RKO (cell line): Measurements from ENCODE around the gene NSDHL.
A peak's percentile ranks its signal among the peaks of the same experiment; 100 is the strongest.
"Not testable (repeated sequence)": the region's sequence is repeated elsewhere in the genome, so short reads cannot be mapped to it uniquely, and the experiment has no call there.

Experiments used
- DNase-seq: peaks from one replicate; pipeline ENCODE4 v3.0.0-alpha.2; 2016; ENCODE audit warnings: low spot score

NSDHL gene

GRCh38 chrX:152830312-152831305 is at the start of gene NSDHL, which contains the start of gene CETN2:
Gene NSDHL, plus strand, starts transcription at chrX:152831063. Its CDS starts 15,262 bp downstream, at chrX:152846325.
Gene CETN2, minus strand, starts transcription at chrX:152830757. Its CDS starts 47 bp downstream, at chrX:152830710.
- peak; percentile 92 for DNase-seq

GRCh38 chrX:152787062-152787461 is 43.8 kb upstream of the NSDHL start:
- not testable (repeated sequence) for DNase-seq

GRCh38 chrX:152798945-152799344 is 31.9 kb upstream of the NSDHL start:
- DNase-seq, result no peak

- DNase-seq, result no peak
Measured at GRCh38 chrX:152806035-152806434, 24.8 kb upstream of the NSDHL start.

- no peak for DNase-seq
Measured at GRCh38 chrX:152810403-152810802, 20.5 kb upstream of the NSDHL start.

- DNase-seq, result no peak
Measured at GRCh38 chrX:152813206-152813605, 17.7 kb upstream of the NSDHL start.

GRCh38 chrX:152814048-152814447 is 16.8 kb upstream of the NSDHL start:
- no peak for DNase-seq

GRCh38 chrX:152817078-152817764 is 13.6 kb upstream of the NSDHL start:
- DNase-seq, result peak; percentile 64

- DNase-seq, result no peak
Measured at GRCh38 chrX:152818356-152818755, 12.5 kb upstream of the NSDHL start.

- no peak for DNase-seq
Measured at GRCh38 chrX:152819266-152819665, 11.6 kb upstream of the NSDHL start.

GRCh38 chrX:152819732-152820131 is 11.1 kb upstream of the NSDHL start:
- DNase-seq, result peak; percentile 64

- peak; percentile 59 for DNase-seq
Measured at GRCh38 chrX:152821145-152821765, 9.6 kb upstream of the NSDHL start.

GRCh38 chrX:152822383-152823086 is 8.3 kb upstream of the NSDHL start:
- DNase-seq, result no peak

- DNase-seq, result no peak
Measured at GRCh38 chrX:152823657-152824056, 7.2 kb upstream of the NSDHL start.

- no peak for DNase-seq
Measured at GRCh38 chrX:152824841-152825374, 6.0 kb upstream of the NSDHL start.

GRCh38 chrX:152831391-152831790 is 528 bp downstream of the NSDHL start:
- no peak for DNase-seq

- DNase-seq, result no peak
Measured at GRCh38 chrX:152832520-152832919, 1.7 kb downstream of the NSDHL start.

GRCh38 chrX:152833378-152833777 is 2.5 kb downstream of the NSDHL start:
- no peak for DNase-seq

- DNase-seq, result not testable (repeated sequence)
Measured at GRCh38 chrX:152835470-152835869, 4.6 kb downstream of the NSDHL start.

GRCh38 chrX:152842772-152843338 is 12.0 kb downstream of the NSDHL start:
- DNase-seq, result no peak

- no peak for DNase-seq
Measured at GRCh38 chrX:152843852-152844251, 13.0 kb downstream of the NSDHL start.
